ENCODE results near the gene NPEPL1.
"Not testable (repeated sequence)": the region's sequence is repeated elsewhere in the genome, so short reads cannot be mapped to it uniquely, and the experiment has no call there.

NPEPL1 gene

DNA sequence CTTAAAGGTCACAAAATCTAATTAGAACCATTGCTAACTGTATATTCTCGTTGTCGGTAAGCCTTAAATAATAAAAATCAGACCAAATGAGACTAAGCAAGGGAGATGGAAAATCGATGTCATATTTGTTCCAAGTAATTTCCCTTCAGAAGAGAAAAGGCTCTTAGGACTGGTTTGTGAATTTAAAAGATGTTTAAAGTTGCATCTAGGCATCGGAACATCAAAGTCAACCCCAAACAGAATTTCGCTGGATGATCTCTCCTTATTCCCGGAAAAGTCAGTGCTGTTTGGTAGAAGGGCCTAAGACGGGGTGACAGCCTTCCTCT is 63.8 kb downstream of the NPEPL1 start:
- no peak for DNase-seq (ENCODE audit: low read depth in 2 of 3, low spot score in 2 of 3)

DNA sequence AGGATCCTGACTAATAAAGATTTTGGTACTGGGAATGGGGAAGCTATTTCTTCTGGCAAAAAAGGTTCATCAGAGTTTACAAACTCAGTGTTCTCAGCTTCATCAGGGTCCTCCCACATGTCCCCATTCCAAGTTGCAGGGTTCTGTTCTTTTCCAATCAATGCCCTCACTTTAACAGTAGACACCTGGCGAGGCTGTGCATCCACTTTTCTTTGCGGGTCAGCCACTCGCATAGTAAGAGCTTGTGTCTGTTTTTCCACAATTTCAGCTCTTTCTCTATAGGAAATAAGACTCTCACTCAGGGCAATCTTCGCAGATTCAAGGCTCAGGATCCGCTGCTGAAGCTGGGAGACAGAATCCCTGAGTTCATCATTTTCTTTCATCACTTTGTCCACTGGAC is 65.0 kb downstream of the NPEPL1 start:
- DNase-seq (ENCODE audit: low read depth in 2 of 3, low spot score in 2 of 3), result not testable (repeated sequence)

DNA sequence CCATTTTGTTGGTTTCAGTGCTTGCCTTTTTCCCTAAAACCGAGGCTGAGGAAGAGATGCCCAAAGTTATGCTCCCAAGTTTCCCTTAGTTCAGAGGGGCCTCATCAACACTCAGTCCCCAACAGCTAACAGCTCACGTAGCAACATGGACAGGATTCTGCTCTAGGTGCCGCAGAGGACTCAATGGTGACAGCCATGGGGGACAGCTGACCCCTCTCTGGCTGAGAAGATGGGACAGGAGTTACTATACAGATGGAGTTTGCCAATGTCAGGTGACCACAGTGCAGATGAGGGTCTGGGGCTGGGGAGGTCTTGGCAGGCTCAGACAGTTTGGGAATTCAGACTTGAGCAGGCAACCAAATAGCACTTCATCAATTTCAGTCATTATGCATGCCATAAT is 67.3 kb downstream of the NPEPL1 start:
- DNase-seq (ENCODE audit: low read depth in 2 of 3, low spot score in 2 of 3), result no peak

DNA sequence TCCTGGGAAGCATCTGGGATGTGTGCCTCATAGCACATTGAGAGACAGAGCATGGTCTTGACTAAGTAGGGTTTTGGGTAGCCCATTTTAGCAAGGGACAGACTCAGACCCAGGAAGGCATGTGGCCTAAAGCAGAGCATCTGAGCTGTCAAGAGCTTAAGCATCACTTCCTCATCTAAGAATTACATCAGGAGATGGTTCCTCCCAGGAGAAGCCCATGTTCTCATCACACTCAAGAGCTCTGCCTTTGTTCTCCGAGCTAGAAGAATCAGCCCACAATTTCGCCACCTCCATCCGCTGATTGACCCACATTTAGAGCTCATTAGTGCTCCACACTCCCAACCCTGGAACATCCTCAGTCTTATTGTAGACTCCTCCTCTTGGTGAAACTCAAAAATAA is 68.3 kb downstream of the NPEPL1 start:
- DNase-seq (ENCODE audit: low read depth in 2 of 3, low spot score in 2 of 3), result no peak

DNA sequence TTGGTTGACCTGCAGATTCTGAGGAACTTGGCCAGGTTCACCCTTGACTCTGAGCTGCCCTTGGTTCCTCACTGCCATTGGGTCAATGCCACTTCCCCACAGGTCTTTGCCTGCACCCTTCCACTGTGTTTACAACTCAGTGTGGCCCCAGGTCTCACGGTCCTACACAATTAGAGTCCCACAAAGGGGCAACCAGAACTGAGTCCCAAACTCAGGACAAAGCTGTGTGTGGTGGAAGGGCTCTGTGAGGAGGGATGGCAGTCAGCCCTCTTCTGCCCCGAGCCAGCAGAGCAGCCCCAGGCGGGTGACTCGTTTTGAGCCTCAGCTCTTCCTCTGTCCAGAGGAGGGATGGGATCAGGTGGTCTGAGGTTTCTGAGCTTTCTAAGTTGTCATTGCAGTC is 69.5 kb downstream of the NPEPL1 start:
- DNase-seq (ENCODE audit: low read depth in 2 of 3, low spot score in 2 of 3), result no peak

DNA sequence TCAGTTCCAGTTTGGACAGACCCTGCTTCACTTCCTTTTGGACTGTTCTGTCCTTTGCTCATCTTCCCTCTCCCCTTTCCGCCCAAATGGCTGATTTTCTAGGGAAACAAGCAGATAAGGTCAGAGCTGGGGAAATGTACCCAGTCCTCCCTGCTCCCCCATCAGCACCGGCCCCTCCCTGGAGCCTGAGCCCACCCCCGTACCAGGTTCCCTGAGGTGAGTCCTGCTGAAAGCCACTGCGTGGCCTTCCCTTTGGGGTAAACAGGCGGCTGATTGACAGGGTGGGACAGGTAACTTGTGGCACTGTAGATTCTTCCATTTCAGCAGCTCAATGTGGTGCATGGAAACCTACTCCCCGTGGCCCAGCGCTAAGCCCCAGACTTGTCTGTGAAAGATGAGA is 70.5 kb downstream of the NPEPL1 start:
- no peak for DNase-seq (ENCODE audit: low read depth in 2 of 3, low spot score in 2 of 3)

All from activated CD8-positive, alpha-beta memory T cell treated with anti-CD3 and anti-CD28 coated beads for 48 hours (primary cell).